Measurements from ENCODE around the gene NCOA3.

NCOA3 gene

GRCh38 chr20:47647994-47648393 lies 146.3 kb downstream of the NCOA3 start:
- in situ Hi-C loops (cut with HindIII; ENCODE audit: low pct_ligation_motif_present, low pct_unique_long_range_greater_than_20kb, low sequenced_read_pairs) = no loop called here
- DNase-seq = no peak

GRCh38 chr20:47648943-47649342 lies 147.3 kb downstream of the NCOA3 start:
- DNase-seq = no peak
- in situ Hi-C loops (cut with HindIII; ENCODE audit: low pct_ligation_motif_present, low pct_unique_long_range_greater_than_20kb, low sequenced_read_pairs) = no loop called here

DNA sequence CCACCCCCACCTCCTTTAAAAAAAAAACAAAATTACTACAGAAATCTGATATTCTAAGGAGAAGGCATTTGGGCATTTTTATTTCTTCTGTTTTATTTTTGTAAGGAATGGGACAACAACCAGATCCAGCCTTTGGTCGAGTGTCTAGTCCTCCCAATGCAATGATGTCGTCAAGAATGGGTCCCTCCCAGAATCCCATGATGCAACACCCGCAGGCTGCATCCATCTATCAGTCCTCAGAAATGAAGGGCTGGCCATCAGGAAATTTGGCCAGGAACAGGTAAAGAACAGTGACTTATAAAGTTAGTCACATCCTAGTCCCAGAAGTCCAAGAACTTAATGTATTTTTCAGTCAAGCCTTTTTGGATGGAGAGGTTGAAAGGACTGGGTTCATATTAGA lies 150.6 kb downstream of the NCOA3 start:
- in situ Hi-C loops (cut with HindIII; ENCODE audit: low pct_ligation_motif_present, low pct_unique_long_range_greater_than_20kb, low sequenced_read_pairs) = no loop called here

DNA sequence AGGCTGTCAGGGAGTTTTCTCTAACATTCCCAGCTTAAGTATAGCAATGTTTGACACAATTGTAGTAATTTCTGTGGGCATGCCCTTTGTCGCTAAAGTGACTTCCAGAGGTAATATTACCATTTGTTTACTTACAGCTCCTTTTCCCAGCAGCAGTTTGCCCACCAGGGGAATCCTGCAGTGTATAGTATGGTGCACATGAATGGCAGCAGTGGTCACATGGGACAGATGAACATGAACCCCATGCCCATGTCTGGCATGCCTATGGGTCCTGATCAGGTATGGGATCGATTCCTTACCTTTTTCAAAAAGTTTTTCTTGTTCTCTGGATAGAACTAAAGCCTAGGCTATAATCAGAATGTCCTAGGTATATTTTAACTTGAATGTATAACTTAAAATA lies 151.1 kb downstream of the NCOA3 start:
- no peak for DNase-seq
- in situ Hi-C loops (cut with HindIII; ENCODE audit: low pct_ligation_motif_present, low pct_unique_long_range_greater_than_20kb, low sequenced_read_pairs) = no loop called here

More for the DNA sequence above, 150.6 kb downstream of the NCOA3 start:
- no peak for DNase-seq

DNA sequence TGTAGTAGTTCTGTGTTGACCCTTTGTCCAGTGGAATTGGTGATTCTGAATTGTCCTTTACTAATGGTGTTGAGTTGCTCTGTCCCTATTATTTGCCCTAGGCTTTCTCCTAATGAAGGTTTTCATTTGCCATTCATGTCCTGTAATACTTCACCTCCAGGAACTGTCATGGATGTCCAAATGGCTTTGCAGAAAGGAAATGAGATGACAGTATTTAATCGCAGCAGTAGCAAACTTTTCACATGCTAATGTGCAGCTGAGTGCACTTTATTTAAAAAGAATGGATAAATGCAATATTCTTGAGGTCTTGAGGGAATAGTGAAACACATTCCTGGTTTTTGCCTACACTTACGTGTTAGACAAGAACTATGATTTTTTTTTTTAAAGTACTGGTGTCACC lies 152.2 kb downstream of the NCOA3 start:
- in situ Hi-C loops (cut with HindIII; ENCODE audit: low pct_ligation_motif_present, low pct_unique_long_range_greater_than_20kb, low sequenced_read_pairs) = no loop called here
- no peak for DNase-seq

GRCh38 chr20:47654370-47654769 lies 152.7 kb downstream of the NCOA3 start:
- in situ Hi-C loops (cut with HindIII; ENCODE audit: low pct_ligation_motif_present, low pct_unique_long_range_greater_than_20kb, low sequenced_read_pairs) = no loop called here
- DNase-seq = no peak

DNA sequence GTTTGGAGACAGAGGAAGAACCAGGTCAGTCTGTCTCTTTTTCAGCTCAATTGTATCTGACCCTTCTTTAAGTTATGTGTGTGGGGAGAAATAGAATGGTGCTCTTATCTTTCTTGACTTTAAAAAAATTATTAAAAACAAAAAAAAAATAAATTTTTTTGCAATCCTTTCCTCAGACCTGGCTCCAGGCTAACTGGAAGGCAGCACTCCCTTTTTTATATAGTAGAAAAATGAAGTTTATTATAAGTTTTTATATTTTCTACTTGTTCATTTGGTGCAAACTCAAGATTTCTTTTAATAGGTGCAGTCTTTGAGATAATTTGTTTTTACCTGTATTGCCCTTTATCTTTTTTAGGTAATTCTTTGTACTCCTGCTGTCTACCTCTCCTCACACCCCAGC lies 153.9 kb downstream of the NCOA3 start:
- DNase-seq = no peak
- in situ Hi-C loops (cut with HindIII; ENCODE audit: low pct_ligation_motif_present, low pct_unique_long_range_greater_than_20kb, low sequenced_read_pairs) = no loop called here

- no peak for DNase-seq
These were observed 154.6 kb downstream of the NCOA3 start for GRCh38 chr20:47656318-47656717.

GRCh38 chr20:47659904-47660601 lies 158.4 kb downstream of the NCOA3 start:
- in situ Hi-C loops (cut with HindIII; ENCODE audit: low pct_ligation_motif_present, low pct_unique_long_range_greater_than_20kb, low sequenced_read_pairs) = no loop called here
- no peak for DNase-seq

More at GRCh38 chr20:47656318-47656717, 154.6 kb downstream of the NCOA3 start:
- in situ Hi-C loops (cut with HindIII; ENCODE audit: low pct_ligation_motif_present, low pct_unique_long_range_greater_than_20kb, low sequenced_read_pairs) = no loop called here

DNA sequence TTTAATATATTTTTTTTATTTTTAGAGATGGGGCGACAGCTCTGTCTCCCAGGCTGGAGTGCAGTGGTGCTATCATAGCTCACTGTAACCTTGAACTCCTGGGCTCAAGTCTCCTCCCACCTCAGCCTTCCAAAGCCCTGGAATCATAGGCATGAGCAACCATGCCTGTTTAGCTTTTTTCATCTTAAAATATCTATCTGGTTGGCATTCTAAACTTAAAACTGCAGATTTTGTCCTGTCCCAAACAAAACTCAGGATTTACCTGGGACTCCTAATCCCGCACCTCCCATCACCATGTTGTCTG lies 158.9 kb downstream of the NCOA3 start:
- in situ Hi-C loops (cut with HindIII; ENCODE audit: low pct_ligation_motif_present, low pct_unique_long_range_greater_than_20kb, low sequenced_read_pairs) = no loop called here
- DNase-seq = no peak

- in situ Hi-C loops (cut with HindIII; ENCODE audit: low pct_ligation_motif_present, low pct_unique_long_range_greater_than_20kb, low sequenced_read_pairs) = no loop called here
These were observed 159.5 kb downstream of the NCOA3 start for GRCh38 chr20:47660983-47661700.

GRCh38 chr20:47661714-47662113 lies 160.0 kb downstream of the NCOA3 start:
- DNase-seq = no peak
- in situ Hi-C loops (cut with HindIII; ENCODE audit: low pct_ligation_motif_present, low pct_unique_long_range_greater_than_20kb, low sequenced_read_pairs) = no loop called here

More at GRCh38 chr20:47660983-47661700, 159.5 kb downstream of the NCOA3 start:
- DNase-seq = no peak

DNA sequence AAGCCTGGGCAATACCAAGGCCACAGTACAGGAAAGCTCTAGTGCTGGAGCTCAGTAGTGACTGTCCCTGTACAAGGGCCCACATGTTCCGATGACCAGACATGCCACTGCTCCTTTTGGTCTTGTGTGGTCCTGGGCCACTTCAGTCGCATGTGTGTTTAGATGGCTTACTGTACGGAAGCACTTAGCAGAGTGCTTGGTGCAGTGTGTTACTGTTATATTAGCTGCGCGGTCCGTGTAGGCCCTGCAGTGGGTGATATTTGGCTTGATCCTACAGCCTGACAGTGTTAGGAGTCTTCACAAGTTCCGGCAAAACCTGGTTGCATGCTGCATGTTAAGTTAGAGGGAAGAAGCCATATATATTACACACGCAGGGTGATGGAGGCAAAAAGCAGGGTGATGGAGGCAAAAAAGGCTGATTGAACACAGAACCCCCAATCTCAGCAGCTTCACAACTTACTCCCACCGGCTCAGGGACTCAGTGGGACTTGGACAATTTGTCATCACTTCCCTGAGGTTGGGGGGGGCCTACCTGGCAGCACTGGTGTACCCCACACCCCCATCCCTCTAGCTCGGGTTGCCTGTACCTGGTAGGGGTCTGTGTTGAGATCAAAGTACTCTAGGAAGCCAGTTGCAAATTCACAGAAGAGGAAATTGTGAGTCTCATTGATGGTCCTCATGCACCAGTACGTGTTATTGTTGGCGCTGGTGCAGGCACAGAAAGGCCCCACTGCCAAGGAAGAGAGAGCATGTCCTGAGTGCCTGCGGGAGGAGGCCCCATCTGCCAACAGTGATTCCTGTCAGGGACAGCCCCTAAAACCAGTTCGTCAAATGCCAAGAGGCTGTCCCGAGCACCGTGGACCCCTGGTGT lies 161.0 kb downstream of the NCOA3 start:
- DNase-seq = no peak
- in situ Hi-C loops (cut with HindIII; ENCODE audit: low pct_ligation_motif_present, low pct_unique_long_range_greater_than_20kb, low sequenced_read_pairs) = no loop called here

- peak; percentile 64 for DNase-seq
- in situ Hi-C loops (cut with HindIII; ENCODE audit: low pct_ligation_motif_present, low pct_unique_long_range_greater_than_20kb, low sequenced_read_pairs) = no loop called here
These were observed 161.8 kb downstream of the NCOA3 start for GRCh38 chr20:47663354-47664067.

DNA sequence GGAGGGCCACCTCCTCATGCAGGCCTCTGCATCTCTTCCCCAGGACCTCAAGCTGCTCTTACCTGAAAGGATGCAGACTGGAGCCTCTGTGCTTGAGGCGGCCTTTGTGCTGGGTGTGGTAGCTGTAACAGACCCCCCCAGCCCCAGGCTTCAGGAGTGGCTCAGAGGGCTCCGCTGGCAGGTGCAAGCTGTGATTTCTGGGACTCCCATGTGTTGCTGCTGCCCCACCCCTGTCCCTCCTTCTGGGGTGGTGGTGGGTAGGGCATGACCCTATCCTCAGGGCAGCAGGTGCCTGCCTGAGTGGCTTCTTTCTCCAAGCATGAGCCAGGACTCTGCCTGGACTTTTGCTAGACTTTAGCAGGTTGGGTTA lies 162.4 kb downstream of the NCOA3 start:
- no peak for DNase-seq
- in situ Hi-C loops (cut with HindIII; ENCODE audit: low pct_ligation_motif_present, low pct_unique_long_range_greater_than_20kb, low sequenced_read_pairs) = no loop called here

DNA sequence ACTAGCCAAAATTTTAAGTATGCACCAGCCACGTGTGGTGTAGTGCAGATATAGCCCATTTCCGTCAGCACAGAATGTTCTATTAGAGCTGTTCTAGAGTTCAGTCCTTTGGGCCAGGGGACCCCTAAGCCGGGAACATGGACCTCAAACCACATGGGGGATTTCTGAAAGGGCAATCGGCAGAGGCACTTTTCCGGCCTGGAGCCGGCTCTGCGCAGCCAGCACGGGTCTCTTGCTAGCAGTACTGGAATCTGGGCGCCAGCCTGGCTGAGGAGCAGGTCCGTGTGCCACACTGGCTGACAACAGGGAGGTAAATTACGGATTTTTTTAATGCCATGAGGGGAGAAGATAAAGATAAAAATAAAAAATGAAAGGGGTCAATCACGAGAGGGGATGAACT lies 163.1 kb downstream of the NCOA3 start:
- DNase-seq = no peak
- in situ Hi-C loops (cut with HindIII; ENCODE audit: low pct_ligation_motif_present, low pct_unique_long_range_greater_than_20kb, low sequenced_read_pairs) = no loop called here

DNA sequence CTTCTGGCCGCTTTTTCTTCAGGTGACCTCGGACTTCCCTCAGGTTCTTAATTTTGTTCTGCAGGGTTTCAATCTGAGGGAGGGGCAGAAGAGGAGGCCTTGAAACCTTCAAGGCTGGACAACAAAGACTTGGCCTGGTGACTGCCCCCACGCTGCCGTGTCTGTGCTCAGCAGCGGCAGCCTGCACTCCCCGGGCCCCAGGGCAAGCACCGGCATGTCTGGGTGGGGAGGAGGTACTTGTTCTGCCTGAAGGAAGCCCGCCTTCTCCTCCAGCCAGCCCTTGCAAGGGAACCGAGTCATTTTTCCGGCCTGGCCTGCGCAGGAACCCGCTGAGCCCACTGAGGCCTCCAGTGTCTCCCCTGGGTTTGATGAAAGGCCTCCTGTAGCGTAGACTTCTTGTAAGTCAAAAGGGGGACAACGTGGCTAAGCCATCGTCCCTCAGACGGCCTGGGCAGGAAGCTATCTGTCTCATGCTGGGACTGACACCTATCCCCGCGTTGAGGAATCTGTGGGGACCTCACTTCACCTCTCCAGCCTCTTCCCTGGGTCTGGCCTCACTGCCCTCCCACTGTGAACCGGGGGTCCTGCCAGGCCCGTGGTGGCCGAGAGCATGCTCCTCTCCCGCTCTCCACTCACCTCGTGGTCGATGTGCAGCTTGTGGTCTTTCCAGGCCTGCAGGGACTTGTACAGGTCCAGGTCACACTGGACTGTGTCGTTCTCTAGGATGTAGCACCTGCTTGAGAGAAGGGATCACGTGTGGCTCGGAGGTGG lies 163.7 kb downstream of the NCOA3 start:
- no peak for DNase-seq
- in situ Hi-C loops (cut with HindIII; ENCODE audit: low pct_ligation_motif_present, low pct_unique_long_range_greater_than_20kb, low sequenced_read_pairs) = no loop called here

- no peak for DNase-seq
- in situ Hi-C loops (cut with HindIII; ENCODE audit: low pct_ligation_motif_present, low pct_unique_long_range_greater_than_20kb, low sequenced_read_pairs) = no loop called here
These were observed 164.6 kb downstream of the NCOA3 start for GRCh38 chr20:47666304-47666703.
